GM18519 (cell line): ENCODE measurements around the gene EPHA10.
A peak's percentile ranks its signal among the peaks of the same experiment; 100 is the strongest.

Experiments used
- ATAC-seq: cut with Tn5 transposase; IDR thresholded peaks from one replicate; pipeline ENCODE4 v1.9.1; 2021; ENCODE audit warnings: mild to moderate bottlenecking, moderate library complexity; ENCODE audit not compliant: unreplicated experiment, low FRiP score

EPHA10 gene

GRCh38 chr1:37764888-37765441 lies at the start of gene EPHA10:
Gene EPHA10, minus strand, starts transcription at chr1:37765120. Its CDS starts 54 bp downstream, at chr1:37765066.
- ATAC-seq, result no peak

GRCh38 chr1:37814252-37814651 lies 49.3 kb upstream of the EPHA10 start:
- no peak for ATAC-seq

DNA sequence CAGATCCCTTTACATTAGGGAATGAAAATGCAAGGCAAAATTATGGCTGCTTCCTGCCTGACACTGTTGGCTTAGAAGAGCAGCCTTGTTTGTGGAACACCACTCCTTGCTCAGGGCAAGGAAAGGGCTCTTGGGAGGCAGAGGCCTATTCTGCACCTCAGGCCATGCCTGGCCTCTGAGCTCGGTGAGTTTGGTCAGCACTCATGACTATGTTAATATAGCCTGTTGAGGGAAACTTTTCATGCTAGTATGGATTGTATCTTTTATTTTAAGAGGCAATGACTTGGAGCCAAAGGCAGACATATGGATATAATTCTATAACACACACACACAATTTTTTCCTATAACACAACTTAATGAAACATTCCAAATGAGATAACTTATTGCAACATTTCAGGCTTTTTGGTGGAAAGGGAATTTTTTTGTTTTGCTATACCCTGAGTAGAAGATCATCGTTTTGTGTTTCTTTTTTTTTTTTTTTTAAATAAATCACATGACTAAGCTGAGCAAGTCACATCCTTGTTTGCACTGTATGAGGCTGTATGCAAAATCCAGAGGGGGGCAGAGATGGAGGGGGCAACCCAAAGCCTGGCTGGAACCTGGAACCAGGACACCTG lies 48.7 kb upstream of the EPHA10 start:
- ATAC-seq, result no peak

- no peak for ATAC-seq
Measured at GRCh38 chr1:37811027-37811655, 46.2 kb upstream of the EPHA10 start.

DNA sequence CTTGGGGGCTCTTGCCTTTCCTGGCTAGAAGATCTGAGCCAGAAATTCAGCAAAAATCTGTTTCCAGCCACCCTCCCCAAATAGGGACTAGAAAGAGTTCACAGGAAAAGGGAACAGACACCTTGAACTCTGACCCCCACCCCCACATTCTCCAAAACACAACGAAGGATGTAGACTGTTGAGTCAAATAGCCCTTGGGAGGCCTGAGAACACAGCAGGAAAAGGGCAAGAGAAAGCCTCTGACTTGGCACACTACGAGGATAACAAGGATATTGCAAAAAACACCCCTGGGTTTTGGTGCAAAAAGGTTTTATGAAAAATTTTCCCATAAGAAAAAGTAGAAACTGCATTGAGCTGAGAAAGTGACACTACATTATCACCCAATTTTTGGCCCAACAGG lies 45.0 kb upstream of the EPHA10 start:
- no peak for ATAC-seq

DNA sequence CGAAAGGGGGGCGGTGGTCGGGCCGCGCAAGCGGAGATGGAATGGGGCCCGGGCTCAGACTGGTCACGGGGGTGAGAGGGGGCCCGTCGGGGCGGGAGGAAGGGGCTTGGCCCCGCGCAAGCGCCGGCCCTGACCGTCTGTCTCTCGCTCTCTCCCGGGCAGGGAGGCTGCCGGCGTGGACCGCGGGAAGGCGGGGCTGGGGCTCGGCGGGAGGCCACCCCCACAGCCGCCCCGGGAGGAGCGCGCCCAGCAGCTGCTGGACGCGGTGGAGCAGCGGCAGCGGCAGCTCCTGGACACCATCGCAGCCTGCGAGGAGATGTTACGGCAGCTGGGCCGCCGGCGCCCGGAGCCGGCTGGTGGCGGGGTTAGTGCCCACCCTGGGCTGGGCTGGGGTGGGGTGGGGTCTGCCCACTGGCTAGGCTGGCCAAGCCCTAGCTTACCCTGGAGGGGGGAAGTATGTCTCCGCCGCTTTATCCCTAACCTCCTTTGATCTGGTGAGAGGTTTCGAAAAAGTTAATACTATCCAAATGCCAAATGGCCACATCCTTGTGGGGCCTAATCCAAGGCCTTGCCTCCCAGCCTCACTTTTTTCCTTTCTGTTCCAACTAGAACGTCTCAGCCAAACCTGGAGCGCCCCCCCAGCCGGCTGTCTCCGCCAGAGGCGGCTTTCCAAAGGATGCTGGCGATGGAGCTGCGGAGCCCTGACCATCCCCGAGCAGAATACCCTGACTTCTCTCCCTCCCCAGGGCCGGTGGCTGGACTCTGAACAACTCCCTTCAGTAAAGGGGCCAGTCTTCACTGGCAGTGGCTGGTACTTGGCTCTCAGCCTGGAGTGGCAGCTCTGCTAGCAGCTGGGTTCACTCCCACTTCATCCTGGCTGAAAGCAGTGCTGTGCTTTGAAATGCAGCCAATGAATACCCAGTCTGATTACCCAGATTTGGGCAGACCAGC lies 43.7 kb upstream of the EPHA10 start:
- ATAC-seq, result peak; percentile 16

DNA sequence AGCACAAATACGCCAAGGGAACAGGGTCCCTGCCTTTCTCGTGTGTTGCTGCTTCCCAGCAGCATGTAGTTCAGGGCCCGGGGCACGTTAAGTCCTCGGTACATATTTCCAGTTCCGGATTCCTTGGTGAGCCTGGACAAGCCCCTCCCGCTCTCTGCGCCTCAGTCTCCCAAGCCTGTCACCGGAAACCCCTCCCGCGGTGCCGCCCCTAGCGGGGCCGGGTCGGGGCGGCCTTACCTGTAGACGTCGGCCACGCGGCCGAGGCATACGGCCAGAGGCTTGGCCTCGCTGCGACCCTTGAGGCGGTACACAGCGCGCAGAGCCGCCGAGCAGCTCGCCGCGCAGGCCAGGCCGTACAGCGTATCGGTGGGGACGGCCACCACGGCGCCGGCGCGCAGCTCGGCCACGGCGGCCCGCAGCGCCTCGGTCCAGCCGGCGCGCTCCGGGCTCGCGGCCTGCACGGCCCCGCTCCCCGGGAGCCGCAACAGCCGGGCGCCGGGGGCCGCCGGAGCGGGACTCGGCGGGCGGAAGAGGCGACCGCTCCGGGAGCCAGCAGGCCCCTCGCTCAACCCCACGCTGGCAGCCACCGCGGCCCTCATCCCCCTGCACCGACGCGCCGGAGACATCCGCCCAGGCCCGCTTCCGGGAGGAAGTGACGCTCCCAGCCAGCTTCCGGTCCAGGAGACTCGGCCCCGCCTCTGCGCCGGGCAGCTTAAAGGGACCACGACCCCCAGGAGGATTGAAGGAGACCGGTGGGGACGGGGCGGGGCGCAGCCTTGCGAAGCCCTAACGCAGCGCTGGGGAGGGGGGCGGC lies 42.8 kb upstream of the EPHA10 start, which contains the start of the genes C1orf122 and YRDC:
Gene C1orf122 (plus strand): TSS at position 236 of the 814 bp plus-strand sequence. CDS start 615 bp downstream, outside the sequence.
Gene YRDC (minus strand): TSS at position 654 of the 814 bp plus-strand sequence. CDS start 28 bp downstream, at position 626.
- peak; percentile 52 for ATAC-seq

DNA sequence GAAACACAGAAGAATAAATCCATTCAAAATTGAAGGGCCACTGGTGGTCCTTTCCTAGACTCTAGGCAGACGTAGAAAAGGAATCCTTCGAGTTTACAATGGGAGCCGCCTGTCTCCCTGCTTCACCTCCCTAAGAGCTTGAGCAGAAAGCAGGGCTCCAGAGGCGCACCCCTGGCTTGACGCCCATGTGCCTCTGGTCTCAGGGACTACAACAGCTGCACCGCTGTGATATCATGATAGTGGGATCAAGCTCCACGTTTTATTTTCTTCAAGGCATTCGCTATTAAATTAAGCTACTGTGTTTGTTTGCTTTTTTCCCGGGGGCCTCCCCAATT lies 42.3 kb upstream of the EPHA10 start:
- no peak for ATAC-seq

DNA sequence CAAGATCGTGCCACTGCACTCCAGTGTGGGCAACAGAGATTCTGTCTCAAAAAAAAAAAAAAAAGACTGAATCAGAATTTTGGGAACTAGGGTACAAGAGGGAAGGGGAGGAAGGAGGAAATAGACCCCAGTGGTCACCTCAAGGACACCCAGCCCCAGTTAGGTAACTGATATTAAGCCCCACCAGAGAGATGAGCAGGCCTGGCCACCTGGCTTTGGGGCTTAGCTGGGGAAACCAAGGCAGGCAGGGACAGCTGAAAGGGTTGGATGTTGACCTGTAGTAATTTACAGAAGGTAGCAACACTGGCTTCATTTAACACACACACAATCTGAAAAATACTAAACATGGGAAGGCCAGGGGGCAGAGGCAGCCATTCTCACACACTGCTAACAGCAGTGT lies 37.5 kb upstream of the EPHA10 start:
- ATAC-seq, result no peak

DNA sequence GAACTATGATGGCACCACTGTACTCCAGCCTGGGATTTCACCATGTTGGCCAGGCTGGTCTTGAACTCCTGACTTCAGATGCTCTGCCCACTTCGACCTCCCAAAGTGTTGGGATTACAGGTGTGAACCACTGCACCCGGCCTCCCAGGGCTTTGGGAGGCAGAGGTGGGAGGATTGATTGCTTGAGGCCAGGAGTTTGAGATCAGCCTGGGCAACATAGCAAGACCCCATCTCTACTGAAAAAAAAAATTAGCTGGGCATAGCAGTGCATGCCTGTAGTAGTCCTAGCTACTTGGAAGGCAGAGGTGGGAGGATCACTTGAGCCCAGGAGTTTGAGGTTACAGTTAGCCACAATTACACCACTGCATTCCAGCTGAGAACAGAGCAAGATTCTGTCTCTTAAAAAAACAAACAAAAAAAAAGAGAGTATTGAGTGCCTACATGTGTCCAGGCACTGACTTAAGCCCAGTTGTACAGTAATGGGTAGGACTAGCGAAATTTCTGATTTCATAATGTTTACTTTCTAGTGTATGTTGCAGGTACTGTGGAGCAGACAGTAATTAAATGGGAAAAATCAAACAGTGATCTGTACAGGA lies 32.9 kb upstream of the EPHA10 start:
- no peak for ATAC-seq

- no peak for ATAC-seq
Measured at GRCh38 chr1:37795340-37796125, 30.6 kb upstream of the EPHA10 start.

DNA sequence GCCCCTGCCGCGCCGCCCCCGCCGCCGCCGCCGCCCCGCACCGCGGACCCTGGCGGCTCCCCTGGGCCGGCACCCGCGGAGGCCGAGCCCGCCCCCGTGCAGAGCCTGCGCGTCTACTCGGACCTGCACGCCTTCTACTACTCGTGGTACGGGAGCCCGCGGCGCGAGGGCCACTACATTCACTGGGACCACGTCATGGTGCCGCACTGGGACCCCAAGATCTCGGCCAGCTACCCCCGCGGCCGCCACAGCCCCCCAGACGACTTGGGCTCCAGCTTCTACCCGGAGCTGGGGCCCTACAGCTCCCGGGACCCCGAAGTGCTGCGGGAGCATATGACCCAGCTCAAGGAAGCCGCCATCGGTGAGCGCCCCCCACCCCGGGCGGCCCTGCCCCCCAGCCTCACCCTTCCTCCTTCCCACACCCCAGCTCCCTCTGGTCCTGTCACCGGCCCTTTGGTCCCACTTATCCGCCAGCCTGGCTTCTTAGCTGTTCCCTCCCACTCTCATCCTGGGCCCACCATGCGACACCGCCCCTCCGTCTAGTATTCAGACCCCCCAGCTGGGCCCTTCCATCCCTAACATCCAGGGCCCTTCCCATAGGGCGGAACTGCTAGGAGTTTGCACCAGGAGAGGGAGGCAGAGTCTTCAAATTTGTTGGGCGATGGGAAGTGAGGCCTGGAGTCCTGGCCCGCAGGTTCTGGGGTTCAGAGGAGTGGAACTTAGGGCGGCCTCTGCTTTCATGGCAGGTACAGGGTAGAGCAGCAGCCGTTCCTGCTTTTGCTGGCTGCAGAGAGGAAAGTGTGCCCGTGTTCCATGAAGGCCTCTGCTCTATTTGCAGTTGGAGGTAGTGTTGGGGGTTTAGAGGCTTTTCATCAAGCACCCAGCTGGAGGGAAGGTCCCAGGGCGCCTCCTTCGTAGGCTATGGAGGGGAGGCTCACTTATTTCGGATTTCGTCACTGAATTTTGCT lies 29.7 kb upstream of the EPHA10 start:
- no peak for ATAC-seq

DNA sequence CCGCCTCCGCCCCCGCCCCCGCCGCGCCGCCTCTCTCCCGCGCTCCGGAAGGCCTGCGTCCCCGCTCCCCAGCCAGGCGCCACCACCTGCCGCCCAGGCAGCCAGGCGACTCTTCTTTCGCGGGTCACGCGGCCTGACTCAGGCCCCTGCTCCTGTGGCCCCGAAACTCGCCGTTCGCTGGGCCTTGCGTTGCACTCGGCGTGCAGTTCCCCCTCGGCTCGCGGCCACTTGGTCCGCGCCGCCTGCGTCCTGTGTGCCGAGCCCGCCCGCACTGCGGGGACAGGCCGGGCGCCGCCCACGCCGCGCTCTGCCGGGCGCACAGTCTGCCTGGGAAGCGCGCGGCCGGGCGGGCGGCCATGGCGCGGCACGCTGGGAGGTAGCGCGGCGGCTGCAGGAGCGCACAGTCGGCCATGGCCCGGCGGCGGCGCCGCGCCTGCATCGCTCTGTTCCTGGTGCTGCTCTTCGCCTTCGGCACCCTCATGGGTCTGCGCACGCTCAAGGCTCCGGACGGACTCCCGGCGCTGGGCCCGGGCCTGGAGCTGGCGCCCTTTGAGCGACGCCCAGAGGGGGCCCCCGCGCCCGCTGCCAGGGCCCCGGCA lies 29.0 kb upstream of the EPHA10 start, which contains the start of gene MANEAL:
Gene MANEAL (plus strand): TSS at position 75 of the 599 bp plus-strand sequence. CDS start 336 bp downstream, at position 411.
- ATAC-seq, result no peak

DNA sequence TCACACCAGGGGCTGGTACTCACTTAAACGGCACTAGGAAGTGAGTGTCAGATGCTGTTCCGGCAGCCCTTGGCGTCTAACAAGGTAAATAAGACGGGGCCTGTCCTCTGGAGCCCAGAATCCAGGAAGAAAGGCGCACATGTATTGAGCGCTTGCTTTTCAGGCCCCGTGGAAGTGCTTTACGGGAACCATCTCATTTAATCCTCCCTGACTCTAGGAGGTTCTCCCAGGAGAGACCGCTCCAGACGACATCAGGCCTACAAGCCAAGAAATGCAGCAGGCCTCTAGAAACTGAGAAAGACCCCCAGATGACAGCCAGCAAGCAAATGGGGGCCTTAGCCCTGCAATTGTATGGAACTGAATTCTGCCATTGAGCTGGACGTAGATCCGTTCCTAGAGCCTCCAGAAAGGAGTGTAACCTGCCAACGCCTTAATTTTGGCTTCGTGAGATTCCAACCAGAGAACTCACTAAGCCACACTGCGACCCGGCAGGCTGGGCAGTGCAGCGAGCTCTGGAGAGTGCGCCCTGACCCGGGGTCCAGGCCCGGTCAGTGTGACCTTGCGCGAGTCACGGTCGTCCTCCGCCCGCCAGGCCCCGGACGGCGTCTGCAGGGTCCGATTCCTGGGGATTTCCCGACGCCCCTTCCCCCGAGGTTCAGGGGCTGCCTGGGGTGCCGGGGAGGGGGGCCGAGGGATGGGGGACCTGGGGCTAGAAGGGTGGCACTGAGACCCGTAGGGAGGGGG lies 28.2 kb upstream of the EPHA10 start:
- no peak for ATAC-seq

- ATAC-seq, result no peak
Measured at GRCh38 chr1:37782491-37782890, 17.6 kb upstream of the EPHA10 start.

GRCh38 chr1:37778654-37779053 lies 13.7 kb upstream of the EPHA10 start:
- ATAC-seq, result no peak
